Endodermal cell (in vitro differentiated cells): ENCODE results near the gene GUCA2A. TPM values are rescaled to one million over a fixed set of nuclear protein-coding genes. Genes with fewer than 3 reads are reported as not detected.

Experiments
- DNase-seq: peaks from one replicate; pipeline ENCODE4 v3.0.0-alpha.2; 2017
- H3K27ac ChIP-seq: 2 replicates; pipeline ENCODE4 v1.5.1; 2013; ENCODE audit warnings: mild to moderate bottlenecking, low read depth, low read length, moderate library complexity
- H3K27me3 ChIP-seq: 2 replicates; pipeline ENCODE4 v1.6.1; 2013; ENCODE audit warnings: mild to moderate bottlenecking, low read length, moderate library complexity; ENCODE audit not compliant: insufficient read depth, control insufficient read depth, poor library complexity, severe bottlenecking
- H3K36me3 ChIP-seq: 2 replicates; pipeline ENCODE4 v1.7.0; 2013; ENCODE audit warnings: mild to moderate bottlenecking, low read length, moderate library complexity; ENCODE audit not compliant: control insufficient read depth, insufficient read depth
- H3K4me1 ChIP-seq: one replicate; pipeline ENCODE4 v1.7.0; 2013; ENCODE audit warnings: low read length; ENCODE audit not compliant: control insufficient read depth, insufficient read depth
- H3K4me3 ChIP-seq: 2 replicates; pipeline ENCODE4 v1.5.1; 2013; ENCODE audit warnings: mild to moderate bottlenecking, low read length, moderate library complexity
- H3K9ac ChIP-seq: 2 replicates; pipeline ENCODE4 v1.6.1; 2013; ENCODE audit warnings: mild to moderate bottlenecking, low read length, moderate library complexity; ENCODE audit not compliant: poor library complexity, severe bottlenecking; ENCODE audit errors: extremely low read depth
- H3K9me3 ChIP-seq: 2 replicates; pipeline ENCODE4 v1.6.1; 2013; ENCODE audit warnings: mild to moderate bottlenecking, low read length, moderate library complexity; ENCODE audit not compliant: control insufficient read depth
- H3K27ac Mint-ChIP-seq: 2 replicates; pipeline ENCODE4 v1.8.0; 2020; ENCODE audit warnings: mixed read lengths
- H3K27me3 Mint-ChIP-seq: 2 replicates; pipeline ENCODE4 v1.8.0; 2021; ENCODE audit warnings: mild to moderate bottlenecking, mixed read lengths; ENCODE audit not compliant: insufficient read depth
- H3K36me3 Mint-ChIP-seq: 2 replicates; pipeline ENCODE4 v1.8.0; 2020; ENCODE audit warnings: low read depth, mixed read lengths
- H3K4me1 Mint-ChIP-seq: 2 replicates; pipeline ENCODE4 v1.8.0; 2020; ENCODE audit warnings: mixed read lengths
- H3K4me3 Mint-ChIP-seq: 2 replicates; pipeline ENCODE4 v1.8.0; 2020; ENCODE audit warnings: mild to moderate bottlenecking, moderate library complexity, mixed read lengths
- H3K9me3 Mint-ChIP-seq: 2 replicates; pipeline ENCODE4 v1.8.0; 2020; ENCODE audit warnings: mild to moderate bottlenecking, mixed read lengths
- CTCF ChIP-seq: fragments of 200-600 bp; sonication (generic); conservative IDR thresholded peaks from 2 replicates; pipeline ENCODE4 v1.5.0; 2021; ENCODE audit warnings: antibody characterized with exemption, mild to moderate bottlenecking
- WGBS, 2 experiments: methylation state at CpG; one replicate each; pipeline versions ENCODE4 v1.1.5 to v1.1.7; 2013; ENCODE audit warnings: missing lambda C conversion rate in 2 of 2, mixed read lengths in 1 of 2; ENCODE audit not compliant: insufficient coverage in 1 of 2, insufficient read length in 1 of 2; 5-methylcytosine and 5-hydroxymethylcytosine counted together
- total RNA-seq, 2 donors: library from RNA; stranded (reverse); fragmentation: NEBNext Ultra II Directional in 1 of 2; extraction: Animal tissue kit (Norgen Biotek cat#: 25700) in 1 of 2; gene quantifications; 2 replicates in 1 of 2; 3 replicates in 1 of 2; pipeline ENCODE4 v1.2.1, GENCODE V29; 2021

GUCA2A gene
- total RNA-seq, 2 donors from 2014 or later = 1.9 TPM; not detected in 1

GRCh38 chr1:42142894-42143675 lies 21.5 kb downstream of the GUCA2A start:
- Mint-ChIP-seq H3K27me3 (no peaks in the 10 kb centered on the region), H3K9me3 (no peaks in the 10 kb centered on the region), H3K36me3 (no peaks in the 10 kb centered on the region), H3K27ac (no peak overlapping the region), H3K4me1 (no peaks in the 10 kb centered on the region), H3K4me3 (no peak overlapping the region)
- H3K27me3 ChIP-seq = peaks cover 3% of the 10 kb centered on the region
- no peaks in the 10 kb centered on the region for H3K4me1 ChIP-seq
- H3K9me3 ChIP-seq = no peaks in the 10 kb centered on the region
- peak; percentile 37 for DNase-seq
- no peaks in the 10 kb centered on the region for H3K36me3 ChIP-seq
- H3K27ac ChIP-seq = no peak overlapping the region
- H3K9ac ChIP-seq = no peak overlapping the region
- TF ChIP-seq CTCF = no peak
- no peak overlapping the region for H3K4me3 ChIP-seq
- WGBS, 2 experiments = 77 to 86% methylated on average over 3 to 4 of the region's 4 CpGs

- no peak for DNase-seq
- Histone ChIP-seq H3K27ac (no peak overlapping the region), H3K4me1 (no peaks in the 10 kb centered on the region), H3K36me3 (no peaks in the 10 kb centered on the region), H3K9ac (no peak overlapping the region), H3K4me3 (no peak overlapping the region), H3K9me3 (no peaks in the 10 kb centered on the region), H3K27me3 (no peaks in the 10 kb centered on the region)
- no peaks in the 10 kb centered on the region for H3K27me3 Mint-ChIP-seq
- no peak overlapping the region for H3K4me3 Mint-ChIP-seq
- no peaks in the 10 kb centered on the region for H3K36me3 Mint-ChIP-seq
- TF ChIP-seq CTCF = no peak
- 90 to 91% methylated on average over 4 to 5 of the region's 5 CpGs for WGBS, 2 experiments
- H3K27ac Mint-ChIP-seq = no peak overlapping the region
- H3K9me3 Mint-ChIP-seq = no peaks in the 10 kb centered on the region
- H3K4me1 Mint-ChIP-seq = no peaks in the 10 kb centered on the region
These were observed 22.6 kb downstream of the GUCA2A start for GRCh38 chr1:42141978-42142377.

- H3K36me3 ChIP-seq = no peaks in the 10 kb centered on the region
- no peak for TF ChIP-seq CTCF
- no peak overlapping the region for H3K4me3 Mint-ChIP-seq
- H3K27me3 Mint-ChIP-seq = peaks cover 8% of the 10 kb centered on the region
- H3K9ac ChIP-seq = no peak overlapping the region
- no peak overlapping the region for H3K27ac ChIP-seq
- no peaks in the 10 kb centered on the region for H3K27me3 ChIP-seq
- no peaks in the 10 kb centered on the region for H3K9me3 ChIP-seq
- H3K9me3 Mint-ChIP-seq = no peaks in the 10 kb centered on the region
- DNase-seq = no peak
- no peak overlapping the region for H3K4me3 ChIP-seq
- no peaks in the 10 kb centered on the region for H3K4me1 Mint-ChIP-seq
- no peak overlapping the region for H3K27ac Mint-ChIP-seq
- 86 to 93% methylated on average over 1 of the region's 2 CpGs for WGBS, 2 experiments
- no peaks in the 10 kb centered on the region for H3K4me1 ChIP-seq
- no peaks in the 10 kb centered on the region for H3K36me3 Mint-ChIP-seq
These were observed 24.4 kb downstream of the GUCA2A start for GRCh38 chr1:42140191-42140590.
